ENCODE data around the gene FSIP1.
"Not testable (repeated sequence)": the region's sequence is repeated elsewhere in the genome, so short reads cannot be mapped to it uniquely, and the experiment has no call there.

The FSIP1 gene

GRCh38 chr15:39782441-39783138, at the start of gene FSIP1:
Gene FSIP1, minus strand, starts transcription at chr15:39782841. Its CDS starts 6,317 bp downstream, at chr15:39776524.
- peak; percentile 94 for DNase-seq (ENCODE audit: low read depth)

GRCh38 chr15:39830166-39830565, 47.5 kb upstream of the FSIP1 start:
- no peak for DNase-seq (ENCODE audit: low read depth)

GRCh38 chr15:39828374-39828931, 45.8 kb upstream of the FSIP1 start:
- DNase-seq (ENCODE audit: low read depth), result no peak

- DNase-seq (ENCODE audit: low read depth), result no peak
These were observed 44.3 kb upstream of the FSIP1 start for GRCh38 chr15:39826975-39827374.

- DNase-seq (ENCODE audit: low read depth), result no peak
These were observed 41.0 kb upstream of the FSIP1 start for GRCh38 chr15:39823634-39824033.

GRCh38 chr15:39820050-39820602, 37.5 kb upstream of the FSIP1 start:
- DNase-seq (ENCODE audit: low read depth), result no peak

- DNase-seq (ENCODE audit: low read depth), result no peak
These were observed 36.9 kb upstream of the FSIP1 start for GRCh38 chr15:39819533-39819932.

- no peak for DNase-seq (ENCODE audit: low read depth)
These were observed 35.3 kb upstream of the FSIP1 start for GRCh38 chr15:39817892-39818291.

GRCh38 chr15:39814489-39814888, 31.8 kb upstream of the FSIP1 start:
- no peak for DNase-seq (ENCODE audit: low read depth)

GRCh38 chr15:39812651-39813050, 30.0 kb upstream of the FSIP1 start:
- DNase-seq (ENCODE audit: low read depth), result not testable (repeated sequence)

GRCh38 chr15:39808909-39809308, 26.3 kb upstream of the FSIP1 start:
- no peak for DNase-seq (ENCODE audit: low read depth)

GRCh38 chr15:39807791-39808190, 25.1 kb upstream of the FSIP1 start:
- DNase-seq (ENCODE audit: low read depth), result no peak

- DNase-seq (ENCODE audit: low read depth), result no peak
These were observed 21.4 kb upstream of the FSIP1 start for GRCh38 chr15:39804026-39804425.

GRCh38 chr15:39803016-39803415, 20.4 kb upstream of the FSIP1 start:
- DNase-seq (ENCODE audit: low read depth), result no peak

- no peak for DNase-seq (ENCODE audit: low read depth)
These were observed 19.1 kb upstream of the FSIP1 start for GRCh38 chr15:39801641-39802309.

- DNase-seq (ENCODE audit: low read depth), result no peak
These were observed 16.9 kb upstream of the FSIP1 start for GRCh38 chr15:39799552-39800011.

GRCh38 chr15:39798382-39798781, 15.7 kb upstream of the FSIP1 start:
- no peak for DNase-seq (ENCODE audit: low read depth)

- no peak for DNase-seq (ENCODE audit: low read depth)
These were observed 14.8 kb upstream of the FSIP1 start for GRCh38 chr15:39797407-39797806.

GRCh38 chr15:39796601-39797000, 14.0 kb upstream of the FSIP1 start:
- DNase-seq (ENCODE audit: low read depth), result no peak

GRCh38 chr15:39795486-39795885, 12.8 kb upstream of the FSIP1 start:
- no peak for DNase-seq (ENCODE audit: low read depth)

GRCh38 chr15:39794954-39795353, 12.3 kb upstream of the FSIP1 start:
- no peak for DNase-seq (ENCODE audit: low read depth)

GRCh38 chr15:39793923-39794322, 11.3 kb upstream of the FSIP1 start:
- DNase-seq (ENCODE audit: low read depth), result no peak

GRCh38 chr15:39792844-39793335, 10.2 kb upstream of the FSIP1 start:
- DNase-seq (ENCODE audit: low read depth), result no peak

Data from GM04504 (cell line).